Body of pancreas (tissue), 4 donors: ENCODE data around the gene ZFHX3.

ENCODE experiments used
- CTCF ChIP-seq, 7 experiments: fragments of 450-650 bp in 4 of 7; fragments of 200-600 bp in 3 of 7; sonication (generic) in 3 of 7; IDR thresholded peaks; one replicate each; pipeline ENCODE4 v1.5.1; 2016 to 2019; ENCODE audit warnings: antibody characterized with exemption in 7 of 7
- POLR2A ChIP-seq, 3 donors: fragments of 450-650 bp; IDR thresholded peaks; one replicate each; pipeline ENCODE4 v1.6.1; 2016; ENCODE audit warnings: antibody characterized with exemption in 3 of 3, mild to moderate bottlenecking in 2 of 3

GRCh38 chr16:72945611-72946010 lies 102.3 kb downstream of the ZFHX3 start:
- TF ChIP-seq POLR2A (IDR thresholded peaks at IDR 0.05) (no peak), CTCF (IDR thresholded peaks at IDR 0.05) (no peak)
